ENCODE data around the gene ANTXR1.
"Not testable (repeated sequence)": the region's sequence is repeated elsewhere in the genome, so short reads cannot be mapped to it uniquely, and the experiment has no call there.

ANTXR1 gene

GRCh38 chr2:69224512-69224837, 211.5 kb downstream of the ANTXR1 start:
- no peaks in the 10 kb centered on the region for H3K27me3 ChIP-seq (ENCODE audit: insufficient read depth, low read length)
- H3K9ac ChIP-seq (ENCODE audit: low read depth, low read length) = no peak overlapping the region
- H3K4me3 ChIP-seq (ENCODE audit: low read length) = no peak overlapping the region
- H3K27ac ChIP-seq (ENCODE audit: low read length) = no peak overlapping the region
- H3K4me1 ChIP-seq (ENCODE audit: insufficient read depth, low read length) = no peaks in the 10 kb centered on the region
- no peaks in the 10 kb centered on the region for H3K9me3 ChIP-seq (ENCODE audit: insufficient read depth, low read depth, low read length)
- no peaks in the 10 kb centered on the region for H3K36me3 ChIP-seq (ENCODE audit: insufficient read depth, low read depth, low read length)

DNA sequence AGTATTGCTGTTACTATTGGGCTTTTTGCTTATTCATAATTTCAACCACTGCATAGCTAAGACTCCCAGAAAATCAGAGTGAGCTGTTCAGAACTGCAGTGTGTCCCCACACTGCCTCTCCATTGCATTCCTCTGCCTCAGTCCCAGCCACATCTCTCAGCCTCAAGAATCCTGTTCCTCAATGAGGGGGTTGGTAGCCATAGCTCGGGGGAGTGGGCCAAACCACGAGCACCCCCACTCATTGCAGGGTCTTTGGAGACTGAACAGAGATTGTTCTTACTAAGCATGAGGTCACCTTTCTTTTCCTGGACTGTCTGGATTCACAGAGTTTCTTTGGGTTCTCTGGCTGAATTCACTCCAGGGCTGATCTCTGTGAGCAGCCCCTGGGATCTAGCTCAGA, 213.0 kb downstream of the ANTXR1 start:
- H3K27me3 ChIP-seq (ENCODE audit: insufficient read depth, low read length) = no peaks in the 10 kb centered on the region
- H3K36me3 ChIP-seq (ENCODE audit: insufficient read depth, low read depth, low read length) = no peaks in the 10 kb centered on the region
- H3K9me3 ChIP-seq (ENCODE audit: insufficient read depth, low read depth, low read length) = no peaks in the 10 kb centered on the region
- H3K4me3 ChIP-seq (ENCODE audit: low read length) = no peak overlapping the region
- H3K4me1 ChIP-seq (ENCODE audit: insufficient read depth, low read length) = no peaks in the 10 kb centered on the region
- H3K27ac ChIP-seq (ENCODE audit: low read length) = no peak overlapping the region
- H3K9ac ChIP-seq (ENCODE audit: low read depth, low read length) = no peak overlapping the region

DNA sequence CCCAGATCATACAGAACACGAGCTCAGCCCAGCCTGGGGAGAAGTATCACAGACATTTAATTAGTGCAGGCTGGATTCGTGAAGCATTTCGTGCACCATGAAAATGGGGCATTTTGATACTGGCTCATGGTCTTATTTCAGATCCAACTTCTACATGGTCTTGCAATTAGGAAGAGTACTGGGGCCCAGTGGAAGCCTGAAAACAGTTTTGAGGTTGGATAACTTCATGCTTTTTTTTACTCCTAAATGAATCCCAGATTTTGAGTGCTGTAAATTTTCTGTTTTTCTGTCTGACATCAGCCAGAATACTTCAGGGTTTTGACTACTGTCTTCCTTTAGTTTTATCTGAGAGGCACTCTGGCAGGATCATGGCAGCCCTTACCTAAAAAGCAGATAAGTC, 213.9 kb downstream of the ANTXR1 start:
- Histone ChIP-seq H3K4me1 (ENCODE audit: insufficient read depth, low read length) (no peaks in the 10 kb centered on the region), H3K9me3 (ENCODE audit: insufficient read depth, low read depth, low read length) (no peaks in the 10 kb centered on the region), H3K4me3 (ENCODE audit: low read length) (no peak overlapping the region), H3K27ac (ENCODE audit: low read length) (no peak overlapping the region), H3K9ac (ENCODE audit: low read depth, low read length) (no peak overlapping the region), H3K36me3 (ENCODE audit: insufficient read depth, low read depth, low read length) (no peaks in the 10 kb centered on the region), H3K27me3 (ENCODE audit: insufficient read depth, low read length) (no peaks in the 10 kb centered on the region)

DNA sequence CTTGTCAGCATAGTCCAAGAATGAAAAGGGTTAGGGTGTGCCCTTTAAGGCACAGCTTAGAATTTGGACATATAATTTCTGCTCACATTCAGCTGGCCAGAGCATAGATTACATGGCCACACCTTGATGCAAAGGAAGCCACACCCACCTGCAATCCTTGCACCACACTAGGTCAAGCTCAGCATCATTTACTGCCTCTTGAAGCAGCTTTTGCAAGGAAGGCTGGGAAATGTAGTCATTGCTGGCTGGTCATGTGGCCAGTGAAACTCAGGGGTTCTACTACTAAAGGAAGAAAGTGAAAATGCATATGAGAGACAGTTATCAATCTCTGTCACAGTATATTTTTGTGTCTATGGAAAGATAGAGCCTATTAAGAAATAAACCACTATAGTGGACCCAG, 214.7 kb downstream of the ANTXR1 start:
- Histone ChIP-seq H3K36me3 (ENCODE audit: insufficient read depth, low read depth, low read length) (no peaks in the 10 kb centered on the region), H3K9me3 (ENCODE audit: insufficient read depth, low read depth, low read length) (no peaks in the 10 kb centered on the region), H3K4me3 (ENCODE audit: low read length) (no peak overlapping the region), H3K4me1 (ENCODE audit: insufficient read depth, low read length) (no peaks in the 10 kb centered on the region), H3K27ac (ENCODE audit: low read length) (no peak overlapping the region), H3K27me3 (ENCODE audit: insufficient read depth, low read length) (no peaks in the 10 kb centered on the region), H3K9ac (ENCODE audit: low read depth, low read length) (no peak overlapping the region)

DNA sequence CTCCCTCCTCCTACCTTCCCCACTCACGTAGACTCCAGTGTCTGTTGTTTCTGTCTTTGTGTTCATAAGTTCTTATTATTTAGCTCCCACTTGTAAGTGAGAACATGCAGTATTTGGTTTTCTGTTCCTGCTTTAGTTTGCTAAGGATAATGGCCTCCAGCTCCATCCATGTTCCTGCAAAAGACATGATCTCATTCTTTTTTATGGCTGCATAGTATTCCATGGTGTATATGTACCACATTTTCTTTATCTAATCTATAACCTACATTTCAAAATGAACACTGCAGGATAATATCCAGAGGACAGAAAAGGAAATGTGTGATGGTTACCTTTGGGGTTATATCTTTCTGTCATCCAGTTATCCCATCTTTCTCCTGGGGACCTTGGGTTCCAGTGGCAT, 218.0 kb downstream of the ANTXR1 start:
- H3K9me3 ChIP-seq (ENCODE audit: insufficient read depth, low read depth, low read length); H3K4me1 ChIP-seq (ENCODE audit: insufficient read depth, low read length); H3K4me3 ChIP-seq (ENCODE audit: low read length); H3K9ac ChIP-seq (ENCODE audit: low read depth, low read length); H3K36me3 ChIP-seq (ENCODE audit: insufficient read depth, low read depth, low read length); H3K27ac ChIP-seq (ENCODE audit: low read length); H3K27me3 ChIP-seq (ENCODE audit: insufficient read depth, low read length): not testable (repeated sequence)

GRCh38 chr2:69231612-69232277, 218.8 kb downstream of the ANTXR1 start:
- Histone ChIP-seq H3K36me3 (ENCODE audit: insufficient read depth, low read depth, low read length) (no peaks in the 10 kb centered on the region), H3K4me3 (ENCODE audit: low read length) (no peak overlapping the region), H3K27me3 (ENCODE audit: insufficient read depth, low read length) (no peaks in the 10 kb centered on the region), H3K27ac (ENCODE audit: low read length) (no peak overlapping the region), H3K9me3 (ENCODE audit: insufficient read depth, low read depth, low read length) (no peaks in the 10 kb centered on the region), H3K9ac (ENCODE audit: low read depth, low read length) (no peak overlapping the region), H3K4me1 (ENCODE audit: insufficient read depth, low read length) (no peaks in the 10 kb centered on the region)

- not testable (repeated sequence) for H3K36me3 ChIP-seq (ENCODE audit: insufficient read depth, low read depth, low read length); H3K9ac ChIP-seq (ENCODE audit: low read depth, low read length); H3K27me3 ChIP-seq (ENCODE audit: insufficient read depth, low read length); H3K27ac ChIP-seq (ENCODE audit: low read length); H3K4me1 ChIP-seq (ENCODE audit: insufficient read depth, low read length); H3K9me3 ChIP-seq (ENCODE audit: insufficient read depth, low read depth, low read length); H3K4me3 ChIP-seq (ENCODE audit: low read length)
Measured at GRCh38 chr2:69235835-69236234, 222.9 kb downstream of the ANTXR1 start.

- no peaks in the 10 kb centered on the region for H3K4me1 ChIP-seq (ENCODE audit: insufficient read depth, low read length)
- H3K36me3 ChIP-seq (ENCODE audit: insufficient read depth, low read depth, low read length) = no peaks in the 10 kb centered on the region
- no peak overlapping the region for H3K4me3 ChIP-seq (ENCODE audit: low read length)
- H3K27me3 ChIP-seq (ENCODE audit: insufficient read depth, low read length) = no peaks in the 10 kb centered on the region
- H3K9me3 ChIP-seq (ENCODE audit: insufficient read depth, low read depth, low read length) = no peaks in the 10 kb centered on the region
- no peak overlapping the region for H3K27ac ChIP-seq (ENCODE audit: low read length)
- H3K9ac ChIP-seq (ENCODE audit: low read depth, low read length) = no peak overlapping the region
Measured at GRCh38 chr2:69237070-69237670, 224.2 kb downstream of the ANTXR1 start.

DNA sequence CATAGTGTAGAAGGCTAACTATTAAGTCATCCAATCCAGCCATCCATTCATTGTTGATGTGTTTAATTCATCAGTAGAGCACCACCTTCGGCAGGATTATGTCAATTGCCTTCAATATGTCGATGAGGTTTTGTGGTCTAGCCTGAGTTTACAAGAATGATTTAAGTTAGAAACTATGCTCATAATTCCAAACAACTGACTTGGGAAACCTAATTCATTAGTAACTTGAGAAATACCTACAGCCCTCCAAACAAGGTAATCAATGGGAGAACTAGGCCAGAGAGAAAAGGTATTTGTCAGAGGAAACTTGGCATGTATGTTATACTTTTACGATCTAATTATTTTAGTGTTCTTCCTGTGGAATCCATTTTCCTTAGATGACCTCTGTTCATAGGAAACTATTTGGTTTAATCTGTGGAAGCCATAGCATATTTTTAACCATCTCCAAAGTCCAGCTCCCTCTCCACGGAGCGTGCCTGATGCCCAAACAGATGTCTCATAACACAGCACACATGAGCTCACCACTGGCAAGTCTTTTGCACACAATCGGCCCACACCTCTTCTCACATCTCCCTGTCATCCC, 225.6 kb downstream of the ANTXR1 start:
- Histone ChIP-seq H3K27me3 (ENCODE audit: insufficient read depth, low read length) (no peaks in the 10 kb centered on the region), H3K4me3 (ENCODE audit: low read length) (no peak overlapping the region), H3K9me3 (ENCODE audit: insufficient read depth, low read depth, low read length) (no peaks in the 10 kb centered on the region), H3K36me3 (ENCODE audit: insufficient read depth, low read depth, low read length) (no peaks in the 10 kb centered on the region), H3K9ac (ENCODE audit: low read depth, low read length) (no peak overlapping the region), H3K4me1 (ENCODE audit: insufficient read depth, low read length) (no peaks in the 10 kb centered on the region), H3K27ac (ENCODE audit: low read length) (no peak overlapping the region)

DNA sequence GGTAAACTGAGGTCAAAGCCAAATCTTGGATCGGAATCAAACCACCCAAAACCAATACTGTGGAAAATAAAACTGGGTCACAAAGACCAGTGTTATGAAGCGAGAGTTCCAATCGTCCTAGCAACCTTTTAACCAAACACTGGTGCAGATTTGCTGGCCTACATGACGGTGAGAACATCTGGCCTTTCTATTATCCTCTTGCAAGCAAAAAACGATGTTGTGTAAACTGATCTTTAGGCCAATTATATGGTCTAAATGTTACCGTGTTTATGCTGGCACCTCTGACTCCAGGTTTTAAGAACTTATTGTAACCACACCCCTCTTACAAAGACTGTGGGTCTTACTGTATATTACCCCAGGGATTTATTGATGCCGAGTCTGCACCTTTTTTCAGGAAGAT, 228.1 kb downstream of the ANTXR1 start:
- no peak overlapping the region for H3K27ac ChIP-seq (ENCODE audit: low read length)

GRCh38 chr2:69241664-69242514, 228.9 kb downstream of the ANTXR1 start:
- no peak overlapping the region for H3K4me3 ChIP-seq (ENCODE audit: low read length)
- 0 out of 2 replicates have a peak, but pooled peaks cover 5% of the 10 kb centered on the region for H3K36me3 ChIP-seq (ENCODE audit: insufficient read depth, low read depth, low read length)
- H3K27me3 ChIP-seq (ENCODE audit: insufficient read depth, low read length) = no peaks in the 10 kb centered on the region
- H3K9ac ChIP-seq (ENCODE audit: low read depth, low read length) = no peak overlapping the region
- H3K4me1 ChIP-seq (ENCODE audit: insufficient read depth, low read length) = no peaks in the 10 kb centered on the region
- H3K9me3 ChIP-seq (ENCODE audit: insufficient read depth, low read depth, low read length) = no peaks in the 10 kb centered on the region
- H3K27ac ChIP-seq (ENCODE audit: low read length) = no peak overlapping the region

More for the DNA sequence above, 228.1 kb downstream of the ANTXR1 start:
- Histone ChIP-seq H3K9ac (ENCODE audit: low read depth, low read length) (no peak overlapping the region), H3K27me3 (ENCODE audit: insufficient read depth, low read length) (no peaks in the 10 kb centered on the region), H3K4me1 (ENCODE audit: insufficient read depth, low read length) (no peaks in the 10 kb centered on the region), H3K4me3 (ENCODE audit: low read length) (no peak overlapping the region), H3K36me3 (ENCODE audit: insufficient read depth, low read depth, low read length) (0 out of 2 replicates have a peak, but pooled peaks cover 2% of the 10 kb centered on the region), H3K9me3 (ENCODE audit: insufficient read depth, low read depth, low read length) (no peaks in the 10 kb centered on the region)
